Right lung (tissue), 10 donors: ENCODE measurements around the gene OR52K1. TPM values are rescaled to one million over a fixed set of nuclear protein-coding genes. Genes with fewer than 3 reads are reported as not detected.

Source experiments
- DNase-seq, 2 donors: peaks; one replicate each; pipeline ENCODE4 v3.0.0-alpha.2; 2013
- long read RNA-seq, 8 donors: transcript quantifications; one replicate each; lab custom pipeline, GENCODE V29; 2026
- polyA plus RNA-seq, 5 donors: library from polyadenylated mRNA; unstranded; fragments of 120-200 nt; gene quantifications; one replicate each; pipeline versions ENCODE4 v1.2.1 to v1.2.3, GENCODE V29; 2013; ENCODE audit warnings: inconsistent platforms in 1 of 5, low replicate concordance in 1 of 5; ENCODE audit not compliant: insufficient read length in 5 of 5, insufficient read depth in 1 of 5

The OR52K1 gene
- polyA plus RNA-seq, result under 1 TPM; 0.17 to 0.43 (median 0.41) TPM
- long read RNA-seq, donor 1, result 0 reads
- long read RNA-seq, donor 2, result 0 reads
- long read RNA-seq, donor 3, result 0 reads
- long read RNA-seq, donor 4, result 0 reads
- long read RNA-seq, donor 5, result 0 reads
- long read RNA-seq, donor 6, result 0 reads
- long read RNA-seq, donor 7, result 0 reads
- long read RNA-seq, donor 8, result 0 reads

DNA sequence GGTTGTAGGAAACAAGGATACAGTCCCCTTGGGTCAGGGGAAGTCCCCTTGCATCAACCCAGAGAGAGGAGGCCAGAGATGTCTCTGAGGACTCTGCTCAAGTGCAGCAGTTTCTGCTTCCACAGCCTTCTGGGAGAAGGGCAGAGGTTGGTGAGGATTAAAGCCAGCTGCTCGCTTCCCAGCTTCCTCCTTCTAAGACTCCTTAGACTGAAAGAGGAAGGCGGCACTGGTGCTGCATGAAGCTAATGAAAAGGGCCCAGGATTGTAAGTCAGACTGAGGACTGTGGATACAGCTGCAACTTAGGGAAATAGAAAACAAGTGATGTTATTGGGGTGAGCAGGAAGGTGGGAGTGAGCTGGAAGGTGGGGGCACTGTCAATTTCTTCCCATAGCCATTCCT lies at the start of gene OR52K1:
OR52K1 (plus strand) TSS at position 202 of the 400 bp plus-strand sequence. CDS start 6,255 bp downstream, outside the sequence.
- no peak for DNase-seq

DNA sequence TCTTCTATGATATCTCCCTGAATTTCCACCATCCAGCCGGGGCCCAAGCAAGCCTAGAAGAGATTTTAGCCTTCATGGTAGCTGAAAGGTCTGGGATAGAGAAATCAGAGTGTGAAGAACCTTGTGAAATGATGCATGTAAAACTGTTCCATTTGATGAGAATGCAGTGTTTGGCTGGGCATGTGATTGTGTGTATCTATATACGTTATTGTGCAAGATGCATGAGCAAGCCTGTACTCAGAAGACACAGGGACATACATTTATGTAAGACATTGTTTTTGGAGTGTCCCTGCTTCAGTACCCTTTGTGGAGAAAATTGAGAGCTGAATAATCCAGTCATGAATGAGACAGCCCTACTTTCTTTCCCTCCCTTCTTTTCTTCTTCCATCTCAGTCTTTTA lies 48.6 kb upstream of the OR52K1 start:
- DNase-seq, result no peak

DNA sequence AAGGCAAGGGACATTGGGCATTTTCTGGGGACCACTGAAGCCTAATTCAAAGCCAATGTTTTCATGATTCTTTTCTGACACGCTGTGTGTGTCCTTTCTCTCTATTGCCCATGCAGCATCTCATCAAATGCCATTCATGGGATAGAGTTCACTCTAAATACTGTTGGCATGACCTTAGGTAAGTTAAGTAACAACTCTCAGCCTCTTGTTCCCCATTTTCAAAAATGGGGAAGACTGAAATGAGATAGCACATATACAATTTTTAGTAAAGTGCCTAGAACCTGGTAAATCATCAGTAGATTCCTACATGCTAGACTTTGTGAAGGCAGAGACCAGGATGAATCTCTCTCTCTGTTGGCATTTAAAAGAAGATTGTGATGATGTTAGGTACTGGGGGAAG lies 46.0 kb upstream of the OR52K1 start:
- DNase-seq, result no peak

DNA sequence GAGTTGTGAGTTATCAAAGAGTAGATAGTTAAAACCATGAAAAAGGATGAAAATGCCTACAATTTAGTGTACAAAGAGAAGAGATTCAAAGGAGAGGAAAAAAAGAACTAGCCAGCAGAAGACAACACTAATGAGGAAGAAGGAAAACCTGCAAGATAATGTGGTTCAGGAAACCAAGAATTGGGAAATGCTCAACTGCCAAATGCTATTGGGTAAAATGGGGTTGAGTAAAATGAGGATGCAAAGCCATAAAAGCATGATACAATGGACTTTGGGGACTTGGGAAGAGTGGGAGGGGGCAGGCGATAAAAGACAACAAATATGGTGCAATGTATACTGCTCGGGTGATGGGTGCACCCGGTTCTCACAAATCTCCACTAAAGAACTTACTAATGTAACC lies 40.9 kb upstream of the OR52K1 start:
- no peak for DNase-seq

DNA sequence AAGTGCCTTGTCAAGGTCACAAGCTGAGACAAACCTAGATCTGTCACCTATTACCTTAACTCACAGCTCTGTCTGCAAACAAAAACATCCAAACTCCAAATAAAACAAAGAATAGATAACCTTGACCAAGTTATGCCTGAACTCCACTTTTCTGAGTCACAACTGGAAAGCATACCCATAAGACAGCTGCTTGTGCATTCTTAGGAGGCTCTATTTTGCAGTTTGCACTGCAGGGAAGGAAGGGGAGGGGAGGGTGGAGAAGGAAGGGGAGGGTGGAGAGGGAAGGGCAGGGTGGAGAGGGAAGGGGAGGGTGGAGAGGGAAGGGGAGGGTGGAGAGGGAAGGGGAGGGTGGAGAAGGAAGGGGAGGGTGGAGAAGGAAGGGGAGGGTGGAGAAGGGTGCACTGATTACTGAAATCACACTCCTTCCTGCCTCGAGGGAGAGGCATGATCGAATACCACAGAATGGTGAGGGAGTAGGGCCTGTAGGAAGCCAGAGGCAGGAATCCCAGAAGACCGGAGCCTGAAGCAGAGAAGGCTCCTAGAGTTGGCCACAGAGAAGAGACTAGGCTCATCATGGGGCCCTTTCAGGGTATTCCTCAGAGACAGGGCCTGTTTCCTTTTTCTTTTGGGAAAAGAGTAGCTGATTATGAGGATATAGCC lies 39.1 kb upstream of the OR52K1 start:
- no peak for DNase-seq

DNA sequence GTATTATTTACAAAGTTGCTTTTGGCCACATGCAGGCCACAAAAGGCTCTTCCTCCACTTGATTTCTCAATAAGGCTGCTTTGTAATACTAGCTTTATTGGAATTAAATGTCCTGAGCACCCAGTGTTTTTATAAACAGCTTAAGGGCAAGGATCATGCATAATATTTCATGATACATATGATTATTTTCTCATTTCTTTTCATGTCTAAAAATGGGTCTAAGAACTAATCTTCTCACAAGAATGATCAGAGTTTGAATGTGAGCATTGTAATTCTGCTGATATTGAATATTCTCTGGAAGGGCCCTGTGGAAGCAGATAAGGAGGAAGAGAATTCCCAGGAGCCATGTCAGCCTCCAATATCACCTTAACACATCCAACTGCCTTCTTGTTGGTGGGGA lies 33.5 kb upstream of the OR52K1 start, which contains the start of gene OR52K2:
OR52K2 (plus strand) TSS at position 301 of the 400 bp plus-strand sequence; CDS start at position 346, 45 bp downstream.
- DNase-seq, result no peak

DNA sequence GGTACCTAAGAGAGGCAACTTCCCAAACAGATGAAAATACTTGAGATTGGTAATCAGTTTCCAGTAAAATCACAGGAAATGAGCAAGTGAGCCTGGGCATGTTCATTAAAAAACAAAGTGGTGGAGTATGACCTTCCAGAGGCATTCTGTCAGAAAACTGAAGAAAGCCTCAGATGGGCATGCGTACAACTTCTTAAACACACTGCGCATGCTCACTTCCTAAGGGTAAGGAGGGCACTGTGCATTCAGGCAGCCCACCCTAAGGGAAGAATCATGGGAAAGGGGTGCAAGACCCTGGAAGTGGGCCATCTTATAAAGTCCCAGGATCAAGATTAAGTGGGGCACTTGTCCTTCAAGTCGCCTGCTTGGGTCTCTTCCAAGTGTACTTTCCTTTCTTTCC lies 29.3 kb upstream of the OR52K1 start:
- no peak for DNase-seq

DNA sequence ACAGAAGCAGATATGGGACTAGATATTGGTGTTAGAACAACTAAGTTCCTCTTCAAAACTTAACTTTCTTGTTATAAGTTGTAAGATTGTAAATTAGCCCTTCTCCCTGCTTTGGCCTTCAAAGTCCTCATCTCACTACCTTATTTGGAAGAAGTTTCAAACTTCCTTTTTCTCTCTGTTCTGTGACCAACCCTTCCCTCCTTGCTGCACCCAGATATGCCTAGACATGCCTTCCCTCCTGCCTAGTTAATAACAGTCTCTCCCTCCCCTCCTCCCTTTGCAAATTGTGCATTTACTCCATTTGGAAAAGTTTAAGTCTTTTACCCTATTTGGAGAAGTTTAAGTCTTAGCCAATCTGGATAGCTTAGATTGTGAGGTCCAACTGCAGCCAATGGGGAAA lies 28.4 kb upstream of the OR52K1 start:
- no peak for DNase-seq

DNA sequence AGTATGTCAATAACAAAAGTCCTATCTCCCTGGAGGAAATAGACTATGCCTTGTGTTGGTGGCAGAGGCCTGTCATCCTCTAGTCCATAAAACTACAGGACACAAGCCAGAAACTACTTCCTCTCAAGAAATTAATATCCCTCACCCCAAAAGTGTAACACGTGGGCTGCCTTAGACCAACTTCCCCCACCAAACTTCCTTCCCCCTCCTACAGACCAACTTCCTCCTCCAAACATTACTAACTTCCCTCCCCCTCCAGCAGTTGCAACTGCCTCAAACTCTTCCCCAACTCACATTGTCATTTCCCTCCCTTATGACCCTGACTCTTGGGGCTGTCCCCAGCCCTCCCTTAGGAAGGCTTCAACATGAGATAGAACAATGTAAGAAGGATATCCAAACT lies 27.0 kb upstream of the OR52K1 start:
- no peak for DNase-seq

DNA sequence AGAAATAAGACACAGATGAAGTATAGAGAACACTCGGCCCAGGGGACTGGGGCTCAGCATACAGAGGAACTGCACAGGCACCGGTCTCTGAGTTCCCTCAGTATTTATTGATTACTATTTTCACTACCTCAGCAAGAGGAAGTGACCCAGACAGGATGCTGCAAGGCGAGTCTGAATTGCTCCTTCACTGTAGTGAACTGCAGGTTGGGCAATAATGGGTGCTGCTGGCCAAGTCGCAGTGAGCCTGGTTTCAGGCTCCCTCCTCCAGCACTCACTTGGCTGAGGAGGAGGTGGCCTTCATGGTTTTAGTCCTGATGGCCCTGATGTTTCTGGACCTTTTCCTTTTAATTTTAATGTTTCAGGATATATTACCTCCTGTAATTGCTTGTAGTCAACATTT lies 22.9 kb upstream of the OR52K1 start:
- DNase-seq, result no peak

DNA sequence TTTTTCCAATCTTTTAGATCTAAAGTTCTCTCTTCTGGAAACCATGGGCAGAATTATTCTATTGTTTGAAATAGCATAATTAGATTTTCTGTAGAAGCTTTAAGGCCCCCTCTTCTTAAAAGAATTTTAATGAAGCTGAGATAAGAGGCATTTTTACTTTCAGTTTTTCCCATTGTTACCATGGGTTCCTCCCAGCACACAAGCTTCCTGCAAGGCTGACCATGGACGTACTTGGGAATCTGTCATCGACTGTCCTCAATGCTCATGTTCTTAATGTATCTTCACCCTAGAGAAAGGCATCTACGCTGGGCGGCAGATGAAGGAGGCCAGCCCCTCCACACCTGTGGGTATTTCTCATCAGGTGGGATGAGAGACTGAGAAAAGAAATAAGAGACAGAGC lies 22.3 kb upstream of the OR52K1 start:
- no peak for DNase-seq

DNA sequence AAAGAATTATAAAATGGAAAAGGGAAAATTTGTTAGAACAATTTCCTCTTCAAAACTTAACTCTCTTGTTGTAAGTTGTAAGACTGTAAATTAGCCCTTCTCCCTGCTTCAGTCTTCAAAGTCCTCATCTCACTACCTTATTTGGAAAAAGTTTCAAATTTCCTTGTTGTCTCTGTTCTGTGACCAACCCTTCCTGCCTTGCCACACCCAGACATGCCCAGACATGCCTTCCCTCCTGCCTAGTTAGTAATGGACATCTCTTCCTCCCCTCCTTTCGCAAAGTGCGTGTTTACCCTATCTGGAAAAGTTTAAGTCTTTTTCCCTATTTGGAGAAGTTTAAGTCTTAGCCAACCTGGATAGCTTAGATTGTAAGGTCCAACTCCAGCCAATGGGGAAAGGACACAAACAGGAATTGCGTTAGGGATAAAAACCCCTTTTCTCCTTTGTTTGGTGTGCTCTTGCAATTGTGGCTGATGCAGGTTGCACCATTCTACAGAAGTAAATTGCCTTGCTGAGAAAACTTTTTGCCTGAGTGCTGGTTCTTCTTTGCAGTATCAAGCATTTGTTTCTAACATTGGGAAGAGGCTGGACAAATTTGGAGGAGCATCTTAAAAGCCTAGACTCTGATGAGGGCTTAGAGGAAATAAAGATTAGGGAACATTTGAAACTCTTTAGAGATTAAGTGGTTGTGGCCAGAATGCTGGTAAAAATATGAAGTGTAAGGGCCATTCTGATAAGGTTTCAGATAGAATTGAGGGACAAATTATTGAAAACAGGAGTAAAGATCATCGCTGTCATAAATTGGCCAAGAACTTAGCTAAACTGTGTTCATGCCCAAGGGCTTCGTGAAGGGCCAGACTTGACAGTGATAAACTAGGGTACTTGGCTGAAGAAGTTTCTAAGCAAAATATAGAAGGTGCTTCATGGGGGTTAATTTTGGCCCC lies 18.0 kb upstream of the OR52K1 start:
- no peak for DNase-seq

DNA sequence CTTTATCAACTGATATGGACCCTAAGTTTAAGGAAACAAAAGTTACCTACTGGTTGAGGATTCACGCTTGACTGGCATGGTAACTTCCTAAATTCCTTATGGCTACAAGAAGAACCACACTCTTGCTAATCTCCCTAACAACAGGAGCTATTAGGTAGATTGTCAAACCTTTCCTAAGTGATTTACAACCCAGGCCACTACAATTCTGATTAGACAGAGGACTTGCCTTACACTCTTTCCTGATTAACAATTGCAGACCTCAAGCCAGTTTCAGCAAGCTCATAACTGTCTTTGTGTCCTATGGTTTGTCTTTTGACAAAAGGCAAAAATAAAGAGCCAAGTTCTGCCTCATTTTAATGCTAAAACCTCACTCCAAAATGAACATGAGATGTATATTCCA lies 17.0 kb upstream of the OR52K1 start:
- no peak for DNase-seq

DNA sequence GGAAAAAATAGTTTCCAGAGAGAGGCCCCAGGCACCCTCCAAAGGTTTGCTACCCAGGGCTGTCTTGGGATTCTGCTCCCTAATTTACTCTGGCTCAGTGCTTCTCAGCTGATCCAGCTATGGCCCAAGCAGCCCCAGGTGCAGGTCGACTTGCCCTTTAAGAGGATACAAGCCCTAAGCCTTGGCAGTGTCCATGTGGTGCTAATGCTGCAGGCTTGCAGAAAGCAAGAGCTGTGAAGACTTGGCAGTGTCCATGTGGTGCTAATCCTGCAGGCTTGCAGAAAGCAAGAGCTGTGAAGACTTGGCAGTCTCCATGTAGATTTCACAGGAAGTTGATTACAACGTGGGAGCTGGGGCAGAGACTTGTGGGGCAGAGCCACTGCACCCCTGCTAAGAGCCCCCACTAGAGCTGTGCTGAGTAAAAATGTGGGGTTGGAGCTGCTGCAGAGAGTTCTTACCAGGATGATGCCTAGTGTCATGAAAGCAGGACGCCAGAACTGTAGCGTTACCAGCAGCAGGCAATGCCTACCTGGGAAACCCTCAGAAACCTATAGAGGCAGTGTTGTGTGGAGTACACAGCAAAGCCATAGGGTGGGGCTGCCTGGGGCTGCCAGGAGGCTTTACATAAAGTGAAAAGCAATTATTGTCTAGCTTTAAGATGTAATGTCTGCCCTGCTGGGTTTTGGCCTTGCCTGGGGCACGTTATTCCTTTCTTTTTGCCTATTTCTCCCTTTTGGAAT lies 16.1 kb upstream of the OR52K1 start:
- DNase-seq, result no peak

DNA sequence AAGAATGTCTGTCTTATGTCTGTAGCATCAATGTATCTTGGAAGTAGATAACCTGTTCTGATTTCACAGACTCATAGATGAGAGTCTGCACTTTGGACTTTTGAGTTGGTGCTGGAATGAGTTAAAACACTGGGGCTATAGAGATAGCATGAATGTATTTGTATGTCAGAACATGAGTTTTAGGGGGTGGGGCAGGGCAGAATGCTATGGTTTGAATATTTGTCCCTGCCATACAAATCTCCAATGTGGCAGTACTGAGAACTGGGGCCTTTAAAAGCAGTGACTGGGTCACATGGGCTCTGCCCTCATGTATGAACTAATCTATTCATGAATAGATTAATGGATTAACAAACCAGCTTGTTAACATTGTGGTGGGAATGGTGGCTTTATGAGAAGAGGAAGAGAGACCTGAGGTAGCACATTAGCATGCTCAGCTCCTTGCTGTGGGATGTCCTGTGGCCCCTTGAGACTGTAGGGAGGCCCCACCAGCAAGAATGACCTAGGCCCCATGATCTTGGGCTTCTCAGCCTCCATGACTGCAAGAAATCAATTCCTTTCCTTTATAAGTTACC lies 15.5 kb upstream of the OR52K1 start:
- DNase-seq, result no peak

DNA sequence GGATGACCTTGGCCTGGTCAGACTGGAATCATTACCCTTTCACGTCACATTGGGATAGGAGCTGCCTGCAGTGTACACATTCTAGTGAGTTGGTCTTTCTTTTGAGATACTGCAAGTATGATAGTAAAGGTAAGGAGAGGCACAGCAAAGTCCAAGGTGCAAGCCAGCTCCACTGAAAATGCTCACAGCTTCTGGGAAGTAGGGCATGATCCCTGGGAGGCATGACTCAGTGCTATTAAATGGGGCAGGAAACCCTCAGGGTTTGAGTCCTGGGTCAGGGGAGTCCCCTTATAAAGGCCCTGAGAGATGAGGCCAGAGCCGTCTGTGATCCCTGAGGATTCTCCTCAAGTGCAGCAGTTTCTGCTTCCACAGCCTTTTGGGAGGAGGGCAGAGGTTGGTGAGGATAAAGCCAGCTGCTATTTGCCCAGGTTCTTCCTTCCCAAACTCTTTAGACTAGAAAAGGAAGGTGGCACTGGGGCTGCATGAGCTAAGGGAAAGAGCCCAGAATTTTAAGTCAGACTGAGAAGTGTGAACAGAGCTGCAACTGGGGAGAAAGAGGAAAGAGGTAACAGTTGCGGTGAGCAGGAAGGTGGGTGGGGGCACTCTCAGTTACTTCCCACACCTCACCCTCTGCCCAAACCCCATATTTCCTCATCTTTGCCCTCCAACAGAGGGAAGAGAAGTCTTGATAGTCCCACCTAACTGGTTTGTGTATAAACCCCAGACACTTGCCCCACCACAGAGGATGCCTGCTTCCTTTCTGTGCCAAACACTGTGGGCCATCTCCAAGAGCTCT lies 14.4 kb upstream of the OR52K1 start:
- DNase-seq, result no peak

DNA sequence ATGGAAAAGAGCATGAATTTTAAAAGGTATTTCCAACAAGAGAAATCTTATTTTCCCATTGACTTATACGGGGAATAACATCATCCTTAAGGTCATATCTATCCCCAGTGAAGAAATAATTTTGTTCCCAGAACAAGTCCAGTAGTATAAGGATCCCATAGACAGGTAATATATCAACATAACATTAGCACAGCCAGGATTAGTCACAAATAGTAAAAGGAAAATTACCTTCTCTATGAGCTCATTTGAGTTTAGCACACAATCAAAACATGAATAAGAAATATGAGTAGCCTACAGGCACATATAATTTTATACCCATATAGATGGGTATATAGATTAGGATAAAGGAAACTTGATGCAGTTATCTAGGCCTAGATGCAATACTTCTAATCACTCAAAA lies 2.8 kb upstream of the OR52K1 start:
- no peak for DNase-seq

DNA sequence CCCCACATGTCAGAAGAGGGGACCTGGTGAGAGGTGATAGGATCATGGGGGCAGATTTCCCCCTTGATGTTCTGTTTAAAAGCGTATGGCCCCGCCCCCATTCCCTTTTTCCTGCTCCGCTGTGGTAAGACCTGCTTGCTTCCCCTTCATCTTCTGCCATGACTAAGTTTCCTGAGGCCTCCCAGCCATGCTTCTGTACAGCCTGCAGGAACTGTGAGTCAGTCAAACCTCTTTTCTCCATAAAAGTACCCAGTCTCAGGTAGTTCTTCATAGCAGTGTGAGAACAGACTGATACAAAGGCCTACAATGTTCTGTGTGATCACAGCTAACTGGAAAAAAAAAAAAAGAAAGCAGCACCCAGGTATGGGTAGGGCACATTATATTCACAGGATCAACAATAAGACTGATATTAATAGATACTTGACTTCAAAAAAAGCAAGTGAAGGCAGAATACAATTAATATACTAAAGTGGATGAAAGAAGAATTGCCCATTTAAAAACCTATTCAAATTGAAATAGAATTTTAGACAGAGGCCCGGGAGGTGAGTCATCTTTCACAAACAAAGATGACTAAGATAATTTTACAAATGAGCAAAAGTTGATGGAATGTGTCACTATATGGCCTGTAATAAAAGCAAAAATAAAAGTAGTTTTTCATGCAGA lies 1.7 kb upstream of the OR52K1 start:
- DNase-seq, result no peak

DNA sequence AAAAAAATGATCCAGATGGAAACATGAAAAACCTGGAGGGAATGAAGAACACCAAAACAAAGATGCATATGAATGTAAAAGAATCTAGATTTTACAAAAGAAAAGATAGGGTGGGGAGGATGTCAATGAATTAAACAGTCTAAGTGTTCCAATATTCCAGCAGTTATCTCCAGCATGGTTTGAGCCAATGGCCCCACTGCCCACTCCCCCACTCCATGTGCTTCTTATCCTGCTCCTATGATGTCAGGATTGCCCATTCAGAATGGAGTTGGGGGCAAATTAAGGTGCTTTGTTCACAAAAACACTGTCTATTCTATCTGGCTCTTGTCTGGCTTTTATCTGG lies 1.2 kb upstream of the OR52K1 start:
- no peak for DNase-seq

DNA sequence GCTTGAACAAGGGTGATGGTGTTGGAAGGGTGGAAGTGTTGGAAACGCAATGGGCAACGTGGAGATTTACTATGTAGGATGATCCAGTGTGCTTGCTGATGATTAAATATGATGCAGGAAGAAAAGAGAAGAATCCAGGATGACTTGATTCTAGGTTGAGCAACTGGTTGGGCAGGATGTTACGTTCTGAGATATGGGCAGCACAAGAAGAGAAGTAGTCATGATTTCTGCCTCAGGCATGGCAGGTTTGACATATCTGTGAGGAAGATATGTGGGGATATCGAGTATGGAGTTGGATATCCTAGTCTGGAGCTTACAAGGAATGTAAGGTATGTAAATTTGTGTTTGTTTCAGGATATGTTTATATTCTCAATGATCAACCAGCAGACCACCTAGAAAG lies 1.9 kb downstream of the OR52K1 start:
- no peak for DNase-seq
